Endodermal cell (in vitro differentiated cells): ENCODE data around the gene CYP2C19. TPM values are rescaled to one million over a fixed set of nuclear protein-coding genes. Genes with fewer than 3 reads are reported as not detected.

Source experiments
- DNase-seq: peaks from one replicate; pipeline ENCODE4 v3.0.0-alpha.2; 2017
- H3K27ac ChIP-seq: 2 replicates; pipeline ENCODE4 v1.5.1; 2013; ENCODE audit warnings: mild to moderate bottlenecking, low read depth, low read length, moderate library complexity
- H3K27me3 ChIP-seq: 2 replicates; pipeline ENCODE4 v1.6.1; 2013; ENCODE audit warnings: mild to moderate bottlenecking, low read length, moderate library complexity; ENCODE audit not compliant: insufficient read depth, control insufficient read depth, poor library complexity, severe bottlenecking
- H3K36me3 ChIP-seq: 2 replicates; pipeline ENCODE4 v1.7.0; 2013; ENCODE audit warnings: mild to moderate bottlenecking, low read length, moderate library complexity; ENCODE audit not compliant: control insufficient read depth, insufficient read depth
- H3K4me1 ChIP-seq: one replicate; pipeline ENCODE4 v1.7.0; 2013; ENCODE audit warnings: low read length; ENCODE audit not compliant: control insufficient read depth, insufficient read depth
- H3K4me3 ChIP-seq: 2 replicates; pipeline ENCODE4 v1.5.1; 2013; ENCODE audit warnings: mild to moderate bottlenecking, low read length, moderate library complexity
- H3K9ac ChIP-seq: 2 replicates; pipeline ENCODE4 v1.6.1; 2013; ENCODE audit warnings: mild to moderate bottlenecking, low read length, moderate library complexity; ENCODE audit not compliant: poor library complexity, severe bottlenecking; ENCODE audit errors: extremely low read depth
- H3K9me3 ChIP-seq: 2 replicates; pipeline ENCODE4 v1.6.1; 2013; ENCODE audit warnings: mild to moderate bottlenecking, low read length, moderate library complexity; ENCODE audit not compliant: control insufficient read depth
- H3K27ac Mint-ChIP-seq: 2 replicates; pipeline ENCODE4 v1.8.0; 2020; ENCODE audit warnings: mixed read lengths
- H3K27me3 Mint-ChIP-seq: 2 replicates; pipeline ENCODE4 v1.8.0; 2021; ENCODE audit warnings: mild to moderate bottlenecking, mixed read lengths; ENCODE audit not compliant: insufficient read depth
- H3K36me3 Mint-ChIP-seq: 2 replicates; pipeline ENCODE4 v1.8.0; 2020; ENCODE audit warnings: low read depth, mixed read lengths
- H3K4me1 Mint-ChIP-seq: 2 replicates; pipeline ENCODE4 v1.8.0; 2020; ENCODE audit warnings: mixed read lengths
- H3K4me3 Mint-ChIP-seq: 2 replicates; pipeline ENCODE4 v1.8.0; 2020; ENCODE audit warnings: mild to moderate bottlenecking, moderate library complexity, mixed read lengths
- H3K9me3 Mint-ChIP-seq: 2 replicates; pipeline ENCODE4 v1.8.0; 2020; ENCODE audit warnings: mild to moderate bottlenecking, mixed read lengths
- WGBS, 2 experiments: methylation state at CpG; one replicate each; pipeline versions ENCODE4 v1.1.5 to v1.1.7; 2013; ENCODE audit warnings: missing lambda C conversion rate in 2 of 2, mixed read lengths in 1 of 2; ENCODE audit not compliant: insufficient coverage in 1 of 2, insufficient read length in 1 of 2; 5-methylcytosine and 5-hydroxymethylcytosine counted together
- total RNA-seq, 2 donors: library from RNA; stranded (reverse); fragmentation: NEBNext Ultra II Directional in 1 of 2; extraction: Animal tissue kit (Norgen Biotek cat#: 25700) in 1 of 2; gene quantifications; 2 replicates in 1 of 2; 3 replicates in 1 of 2; pipeline ENCODE4 v1.2.1, GENCODE V29; 2021
- TF ChIP-seq, protein P1 (sequence below): fragments of 200-600 bp; sonication (generic); conservative IDR thresholded peaks from 2 replicates; pipeline ENCODE4 v1.5.0; 2021; ENCODE audit warnings: antibody characterized with exemption, mild to moderate bottlenecking

Gene CYP2C19
- total RNA-seq, 2 donors from 2014 or later, result 0.22 TPM; not detected in 1

GRCh38 chr10:94902080-94902479 is 139.6 kb downstream of the CYP2C19 start:
- Mint-ChIP-seq H3K27me3 (peaks cover 1% of the 10 kb centered on the region), H3K27ac (no peak overlapping the region), H3K36me3 (no peaks in the 10 kb centered on the region), H3K4me1 (no peaks in the 10 kb centered on the region), H3K9me3 (peaks cover 41% of the 10 kb centered on the region), H3K4me3 (no peak overlapping the region)
- Histone ChIP-seq H3K36me3 (no peaks in the 10 kb centered on the region), H3K27ac (no peak overlapping the region), H3K9ac (no peak overlapping the region), H3K4me3 (no peak overlapping the region), H3K9me3 (peaks cover 3% of the 10 kb centered on the region), H3K27me3 (no peaks in the 10 kb centered on the region), H3K4me1 (no peaks in the 10 kb centered on the region)
- TF ChIP-seq, protein P1, sequence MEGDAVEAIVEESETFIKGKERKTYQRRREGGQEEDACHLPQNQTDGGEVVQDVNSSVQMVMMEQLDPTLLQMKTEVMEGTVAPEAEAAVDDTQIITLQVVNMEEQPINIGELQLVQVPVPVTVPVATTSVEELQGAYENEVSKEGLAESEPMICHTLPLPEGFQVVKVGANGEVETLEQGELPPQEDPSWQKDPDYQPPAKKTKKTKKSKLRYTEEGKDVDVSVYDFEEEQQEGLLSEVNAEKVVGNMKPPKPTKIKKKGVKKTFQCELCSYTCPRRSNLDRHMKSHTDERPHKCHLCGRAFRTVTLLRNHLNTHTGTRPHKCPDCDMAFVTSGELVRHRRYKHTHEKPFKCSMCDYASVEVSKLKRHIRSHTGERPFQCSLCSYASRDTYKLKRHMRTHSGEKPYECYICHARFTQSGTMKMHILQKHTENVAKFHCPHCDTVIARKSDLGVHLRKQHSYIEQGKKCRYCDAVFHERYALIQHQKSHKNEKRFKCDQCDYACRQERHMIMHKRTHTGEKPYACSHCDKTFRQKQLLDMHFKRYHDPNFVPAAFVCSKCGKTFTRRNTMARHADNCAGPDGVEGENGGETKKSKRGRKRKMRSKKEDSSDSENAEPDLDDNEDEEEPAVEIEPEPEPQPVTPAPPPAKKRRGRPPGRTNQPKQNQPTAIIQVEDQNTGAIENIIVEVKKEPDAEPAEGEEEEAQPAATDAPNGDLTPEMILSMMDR, result no peak
- WGBS, 2 experiments, result 75 to 92% methylated on average over 1 of the region's 1 CpG
- DNase-seq, result no peak

DNA sequence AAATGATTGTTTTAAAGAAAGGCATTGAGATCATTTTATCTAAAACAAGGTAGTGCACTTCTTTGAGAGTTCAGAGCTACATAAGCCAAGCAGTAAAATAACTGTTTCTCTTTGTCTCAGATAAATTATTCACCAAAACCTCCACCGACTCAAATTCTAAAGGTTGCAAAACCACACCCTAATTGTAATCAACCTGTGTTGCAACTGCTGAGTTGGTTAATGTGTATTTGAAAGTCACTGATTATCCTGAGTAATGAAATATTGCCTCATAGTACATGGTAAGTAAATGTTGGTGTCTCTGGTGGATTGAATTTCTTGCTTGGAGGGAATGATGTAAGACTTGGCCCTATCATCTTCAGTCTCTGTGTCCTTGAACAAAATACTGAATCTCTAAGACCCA is 140.1 kb downstream of the CYP2C19 start:
- Histone ChIP-seq H3K4me1 (no peaks in the 10 kb centered on the region), H3K9ac (no peak overlapping the region), H3K27me3 (no peaks in the 10 kb centered on the region), H3K4me3 (no peak overlapping the region), H3K36me3 (no peaks in the 10 kb centered on the region), H3K9me3 (peaks cover 8% of the 10 kb centered on the region), H3K27ac (no peak overlapping the region)
- Mint-ChIP-seq H3K4me3 (no peak overlapping the region), H3K27ac (no peak overlapping the region), H3K27me3 (peaks cover 1% of the 10 kb centered on the region), H3K36me3 (no peaks in the 10 kb centered on the region), H3K4me1 (no peaks in the 10 kb centered on the region), H3K9me3 (peaks cover 38% of the 10 kb centered on the region)
- no peak for DNase-seq
- TF ChIP-seq, protein P1, result no peak
- WGBS, 2 experiments, result 0% methylated on average over 1 of the region's 1 CpG; no CpG with 5 or more reads in 1 of the 2 experiments

Other genes starting within 250 kb of the CYP2C19 start
- 100 to 1,000 TPM; 224 to 288 TPM for gene HELLS, start 216.9 kb upstream of the CYP2C19 start, total RNA-seq
- not detected for gene CYP2C18, start 79.0 kb upstream of the CYP2C19 start, total RNA-seq
- under 1 TPM in 1 of 2 donors, not detected in 1; 0.24 TPM for gene CYP2C9, start 176.0 kb downstream of the CYP2C19 start, total RNA-seq